NCI-H446 treated with DMSO at 0.1 percent for 48 hours (cell line): ENCODE results near the gene IFT88.

ENCODE experiments used
- DNase-seq: peaks from one replicate; lab custom pipeline; 2025; lab: John Stamatoyannopoulos, UW

IFT88 gene

GRCh38 chr13:20686167-20686566 lies 119.2 kb downstream of the IFT88 start:
- DNase-seq = no peak

GRCh38 chr13:20686863-20687579 lies 120.1 kb downstream of the IFT88 start:
- no peak for DNase-seq

GRCh38 chr13:20689291-20689690 lies 122.3 kb downstream of the IFT88 start:
- no peak for DNase-seq

- no peak for DNase-seq
These were observed 124.7 kb downstream of the IFT88 start for GRCh38 chr13:20691616-20692015.

GRCh38 chr13:20696073-20696472 lies 129.1 kb downstream of the IFT88 start:
- DNase-seq = no peak

- no peak for DNase-seq
These were observed 132.8 kb downstream of the IFT88 start for GRCh38 chr13:20699715-20700114.

- DNase-seq = no peak
These were observed 133.3 kb downstream of the IFT88 start for GRCh38 chr13:20700288-20700687.

- no peak for DNase-seq
These were observed 134.5 kb downstream of the IFT88 start for GRCh38 chr13:20701461-20701860.

GRCh38 chr13:20702530-20702914 lies 135.6 kb downstream of the IFT88 start:
- no peak for DNase-seq

GRCh38 chr13:20702915-20703779 lies 136.2 kb downstream of the IFT88 start, which contains the start of gene IL17D:
Gene IL17D (plus strand): TSS chr13:20703699. CDS start chr13:20704002, 303 bp downstream.
- DNase-seq = no peak

GRCh38 chr13:20703780-20704458 lies 137.0 kb downstream of the IFT88 start:
- no peak for DNase-seq

- DNase-seq = no peak
These were observed 137.6 kb downstream of the IFT88 start for GRCh38 chr13:20704459-20705069.

- DNase-seq = no peak
These were observed 139.7 kb downstream of the IFT88 start for GRCh38 chr13:20706661-20707060.

GRCh38 chr13:20708216-20708615 lies 141.3 kb downstream of the IFT88 start:
- no peak for DNase-seq

GRCh38 chr13:20709369-20709768 lies 142.4 kb downstream of the IFT88 start:
- DNase-seq = no peak

- DNase-seq = no peak
These were observed 142.8 kb downstream of the IFT88 start for GRCh38 chr13:20709782-20710181.

GRCh38 chr13:20711301-20712044 lies 144.5 kb downstream of the IFT88 start:
- DNase-seq = no peak

GRCh38 chr13:20713014-20713376 lies 146.0 kb downstream of the IFT88 start:
- no peak for DNase-seq

GRCh38 chr13:20713751-20714150 lies 146.8 kb downstream of the IFT88 start:
- no peak for DNase-seq

GRCh38 chr13:20714161-20714560 lies 147.2 kb downstream of the IFT88 start:
- no peak for DNase-seq

- DNase-seq = peak; percentile 61
These were observed 147.8 kb downstream of the IFT88 start for GRCh38 chr13:20714563-20715329.
